Breast epithelium (tissue), 4 donors: Measurements from ENCODE around the gene CPNE5. TPM values are rescaled to one million over a fixed set of nuclear protein-coding genes. Genes with fewer than 3 reads are reported as not detected.

Experiments used
- DNase-seq, 2 donors: peaks; one replicate each; pipeline ENCODE4 v3.0.0-alpha.2; 2019; ENCODE audit warnings: low spot score in 2 of 2
- H3K27ac ChIP-seq, 2 donors: fragments of 200-600 bp; sonication (generic) in 1 of 2; one replicate each; pipeline ENCODE4 v1.5.1; 2016 to 2019; ENCODE audit warnings: mild to moderate bottlenecking in 1 of 2
- H3K27me3 ChIP-seq, 2 donors: fragments of 200-600 bp; sonication (generic) in 1 of 2; one replicate each; pipeline versions ENCODE4 v1.5.1 to v1.6.0; 2017 to 2019; ENCODE audit warnings: control low read depth in 1 of 2, mild to moderate bottlenecking in 1 of 2
- H3K36me3 ChIP-seq: fragments of 200-600 bp; one replicate; pipeline ENCODE4 v1.5.1; 2019
- H3K4me1 ChIP-seq, 2 donors: fragments of 200-600 bp; sonication (generic); one replicate each; pipeline ENCODE4 v1.5.1; 2016 to 2019; ENCODE audit warnings: control low read depth in 1 of 2
- H3K4me3 ChIP-seq, 3 donors: fragments of 200-600 bp; sonication (generic); 1 replicate in 2 of 3; 2 replicates in 1 of 3; pipeline ENCODE4 v1.5.1; 2016 to 2019; ENCODE audit warnings: mild to moderate bottlenecking in 3 of 3, moderate library complexity in 2 of 3
- H3K9me3 ChIP-seq, 2 donors: fragments of 200-600 bp; sonication (generic) in 1 of 2; one replicate each; pipeline ENCODE4 v1.5.1; 2016 to 2019; ENCODE audit warnings: control low read depth in 1 of 2
- POLR2A ChIP-seq: fragments of 450-650 bp; IDR thresholded peaks from one replicate; pipeline ENCODE4 v1.6.1; 2016; ENCODE audit warnings: antibody characterized with exemption, mild to moderate bottlenecking, moderate library complexity
- POLR2AphosphoS5 ChIP-seq, 3 donors: sonication (generic); formaldehyde crosslinking; IDR thresholded peaks; one replicate each; pipeline ENCODE4 v1.6.1; 2017; ENCODE audit warnings: antibody characterized with exemption in 3 of 3
- intact Hi-C: fragments of 100-400 bp; cut with DNase I; formaldehyde crosslinking; loops from one replicate; pipeline ENCODE4 v1.15.1; 2023; ENCODE audit warnings: low total_unique reads
- total RNA-seq, 3 donors: library from RNA; depleted of rRNA; stranded (reverse); fragments of >200 nt; gene quantifications; one replicate each; pipeline ENCODE4 v1.1.0, GENCODE V29; 2016
- TF ChIP-seq, protein P1 (sequence below), 3 donors: fragments of 450-650 bp; IDR thresholded peaks; one replicate each; pipeline ENCODE4 v1.5.1; 2016 to 2017; ENCODE audit warnings: antibody characterized with exemption in 3 of 3, mild to moderate bottlenecking in 3 of 3, moderate library complexity in 3 of 3

The CPNE5 gene
- total RNA-seq, 3 donors from 2014 or later = 0.96 to 5.2 (median 3.7) TPM

DNA sequence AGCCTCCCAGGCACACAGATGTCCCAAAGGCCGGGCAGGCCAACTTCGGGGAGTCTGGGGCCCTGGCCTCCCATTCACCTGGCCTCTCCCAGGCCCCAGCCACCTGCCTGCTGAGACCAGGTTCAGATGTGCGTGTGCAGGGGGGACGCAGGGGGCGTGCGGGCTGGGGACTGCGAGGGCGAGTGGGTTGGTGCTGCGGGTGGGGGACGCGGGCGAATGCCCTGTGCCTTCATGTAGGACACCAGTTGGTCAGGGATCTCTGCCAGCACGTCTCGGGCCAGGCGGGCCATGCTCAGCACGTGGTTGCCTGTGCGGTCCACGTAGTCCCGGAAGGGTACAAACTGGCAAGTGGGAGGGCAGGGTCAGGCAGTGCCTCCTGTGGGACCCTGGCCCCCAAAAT lies 97.1 kb downstream of the CPNE5 start:
- intact Hi-C loops = no loop called here
- H3K36me3 ChIP-seq = no peaks in the 10 kb centered on the region
- no peak for DNase-seq
- no peak overlapping the region for H3K4me3 ChIP-seq
- H3K27me3 ChIP-seq = no peaks in the 10 kb centered on the region
- H3K9me3 ChIP-seq = no peaks in the 10 kb centered on the region
- no peak overlapping the region for H3K27ac ChIP-seq
- TF ChIP-seq POLR2A = no peak
- TF ChIP-seq, protein P1, sequence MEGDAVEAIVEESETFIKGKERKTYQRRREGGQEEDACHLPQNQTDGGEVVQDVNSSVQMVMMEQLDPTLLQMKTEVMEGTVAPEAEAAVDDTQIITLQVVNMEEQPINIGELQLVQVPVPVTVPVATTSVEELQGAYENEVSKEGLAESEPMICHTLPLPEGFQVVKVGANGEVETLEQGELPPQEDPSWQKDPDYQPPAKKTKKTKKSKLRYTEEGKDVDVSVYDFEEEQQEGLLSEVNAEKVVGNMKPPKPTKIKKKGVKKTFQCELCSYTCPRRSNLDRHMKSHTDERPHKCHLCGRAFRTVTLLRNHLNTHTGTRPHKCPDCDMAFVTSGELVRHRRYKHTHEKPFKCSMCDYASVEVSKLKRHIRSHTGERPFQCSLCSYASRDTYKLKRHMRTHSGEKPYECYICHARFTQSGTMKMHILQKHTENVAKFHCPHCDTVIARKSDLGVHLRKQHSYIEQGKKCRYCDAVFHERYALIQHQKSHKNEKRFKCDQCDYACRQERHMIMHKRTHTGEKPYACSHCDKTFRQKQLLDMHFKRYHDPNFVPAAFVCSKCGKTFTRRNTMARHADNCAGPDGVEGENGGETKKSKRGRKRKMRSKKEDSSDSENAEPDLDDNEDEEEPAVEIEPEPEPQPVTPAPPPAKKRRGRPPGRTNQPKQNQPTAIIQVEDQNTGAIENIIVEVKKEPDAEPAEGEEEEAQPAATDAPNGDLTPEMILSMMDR (IDR thresholded peaks at IDR 0.05) = no peak
- no peak for TF ChIP-seq POLR2AphosphoS5 (IDR thresholded peaks at IDR 0.05)
- H3K4me1 ChIP-seq = no peaks in the 10 kb centered on the region

DNA sequence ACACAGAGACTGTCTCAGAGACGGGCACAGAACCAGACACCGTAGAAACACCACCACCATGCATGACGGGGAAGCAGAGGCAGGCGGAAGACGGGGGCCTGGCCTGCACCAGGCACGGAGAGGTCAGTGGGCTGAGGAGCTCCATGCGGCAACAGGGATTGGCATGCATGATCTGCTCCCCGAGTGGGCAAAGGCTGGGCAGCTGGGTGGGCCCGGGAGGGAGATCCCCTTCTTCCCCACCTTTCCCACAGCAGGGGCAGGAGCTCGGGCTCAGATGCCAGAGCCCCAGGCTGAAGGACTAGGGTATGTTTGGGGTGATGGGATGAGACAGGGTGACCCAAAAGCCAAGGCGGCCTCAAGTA lies 98.4 kb downstream of the CPNE5 start:
- H3K9me3 ChIP-seq = no peaks in the 10 kb centered on the region
- H3K27me3 ChIP-seq = no peaks in the 10 kb centered on the region
- no peak overlapping the region for H3K4me3 ChIP-seq
- intact Hi-C loops = no loop called here
- no peak for DNase-seq
- H3K36me3 ChIP-seq = no peaks in the 10 kb centered on the region
- no peak overlapping the region for H3K27ac ChIP-seq
- TF ChIP-seq, protein P1 (IDR thresholded peaks at IDR 0.05) = no peak
- TF ChIP-seq POLR2A = no peak
- TF ChIP-seq POLR2AphosphoS5 (IDR thresholded peaks at IDR 0.05) = no peak
- H3K4me1 ChIP-seq = peaks cover 2 to 4% of the 10 kb centered on the region in 2 donors

DNA sequence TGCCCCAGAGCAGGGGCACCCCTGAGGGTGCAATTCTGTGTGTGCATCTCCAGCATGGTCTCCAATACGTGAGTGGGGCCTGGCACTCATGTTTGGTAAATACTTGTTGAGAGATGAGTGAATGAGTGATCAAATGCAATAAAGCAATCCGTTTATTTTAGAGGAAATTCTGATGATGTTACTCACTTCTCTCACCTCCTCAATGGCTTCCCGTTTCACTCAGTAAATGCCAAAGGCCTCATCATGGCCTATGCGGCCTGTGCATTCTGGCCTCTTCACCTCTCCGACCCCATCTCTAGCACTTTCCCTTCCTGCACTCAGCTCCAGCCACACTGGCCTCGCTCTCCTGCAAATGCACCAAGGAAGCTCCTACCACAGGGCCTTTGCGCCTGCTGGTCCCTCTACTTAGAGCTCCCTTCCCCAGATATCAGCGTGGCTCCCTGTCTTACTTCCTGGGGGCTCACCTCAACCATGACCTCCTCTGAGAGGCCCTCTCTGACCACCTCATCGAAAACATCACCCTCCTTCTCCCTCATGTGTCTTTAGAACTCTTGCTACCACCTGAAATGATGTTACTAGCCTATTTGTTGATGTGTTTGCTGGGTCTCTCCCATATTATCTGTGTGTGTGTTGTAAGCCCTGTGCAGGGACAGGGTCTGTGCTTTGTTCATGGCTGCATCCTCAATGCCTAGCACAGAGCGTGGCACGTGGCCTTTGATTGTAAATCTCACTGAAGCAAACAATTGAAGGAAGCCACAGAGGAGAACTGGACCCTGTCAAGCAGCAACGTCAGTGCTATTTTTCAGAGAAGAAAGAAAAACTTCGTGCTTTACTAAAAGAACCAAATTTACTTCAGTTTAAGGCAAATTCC lies 99.1 kb downstream of the CPNE5 start:
- Histone ChIP-seq H3K27me3 (no peaks in the 10 kb centered on the region), H3K4me3 (no peak overlapping the region), H3K9me3 (no peaks in the 10 kb centered on the region), H3K27ac (peak overlapping the region in 1 of 2 donors; percentile 48), H3K36me3 (no peaks in the 10 kb centered on the region), H3K4me1 (peaks cover 5 to 8% of the 10 kb centered on the region in 2 donors)
- TF ChIP-seq, protein P1 (IDR thresholded peaks at IDR 0.05) = no peak
- TF ChIP-seq POLR2A (no peak), POLR2AphosphoS5 (IDR thresholded peaks at IDR 0.05) (no peak)
- no peak for DNase-seq
- intact Hi-C loops = no loop called here

DNA sequence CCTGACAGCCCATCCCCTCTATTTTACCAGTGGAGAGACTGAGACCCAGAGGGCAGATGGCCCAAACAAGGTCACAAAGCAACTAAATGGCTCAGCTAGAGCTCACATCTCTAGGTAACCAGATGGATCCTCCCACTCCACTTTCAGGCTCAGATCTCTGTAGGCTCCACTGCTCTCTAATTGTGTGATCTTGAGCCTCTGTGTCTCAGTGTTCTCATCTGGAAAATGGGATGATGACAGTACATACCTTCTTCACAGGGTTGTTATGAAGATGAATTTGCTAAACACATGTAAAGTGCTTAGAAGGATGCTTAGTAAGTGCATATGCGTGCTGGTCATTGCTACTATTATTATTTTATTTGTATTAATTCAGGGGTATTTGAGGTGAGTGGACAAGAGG lies 101.1 kb downstream of the CPNE5 start:
- TF ChIP-seq POLR2AphosphoS5 (IDR thresholded peaks at IDR 0.05) = no peak
- TF ChIP-seq, protein P1 (IDR thresholded peaks at IDR 0.05) = no peak
- TF ChIP-seq POLR2A = no peak
- no peaks in the 10 kb centered on the region for H3K9me3 ChIP-seq
- intact Hi-C loops = no loop called here
- H3K4me1 ChIP-seq = peaks cover 11% of the 10 kb centered on the region in 2 donors
- peak overlapping the region in 1 of 2 donors; percentile 19 for H3K27ac ChIP-seq
- no peaks in the 10 kb centered on the region for H3K36me3 ChIP-seq
- no peaks in the 10 kb centered on the region for H3K27me3 ChIP-seq
- no peak overlapping the region for H3K4me3 ChIP-seq
- no peak for DNase-seq

DNA sequence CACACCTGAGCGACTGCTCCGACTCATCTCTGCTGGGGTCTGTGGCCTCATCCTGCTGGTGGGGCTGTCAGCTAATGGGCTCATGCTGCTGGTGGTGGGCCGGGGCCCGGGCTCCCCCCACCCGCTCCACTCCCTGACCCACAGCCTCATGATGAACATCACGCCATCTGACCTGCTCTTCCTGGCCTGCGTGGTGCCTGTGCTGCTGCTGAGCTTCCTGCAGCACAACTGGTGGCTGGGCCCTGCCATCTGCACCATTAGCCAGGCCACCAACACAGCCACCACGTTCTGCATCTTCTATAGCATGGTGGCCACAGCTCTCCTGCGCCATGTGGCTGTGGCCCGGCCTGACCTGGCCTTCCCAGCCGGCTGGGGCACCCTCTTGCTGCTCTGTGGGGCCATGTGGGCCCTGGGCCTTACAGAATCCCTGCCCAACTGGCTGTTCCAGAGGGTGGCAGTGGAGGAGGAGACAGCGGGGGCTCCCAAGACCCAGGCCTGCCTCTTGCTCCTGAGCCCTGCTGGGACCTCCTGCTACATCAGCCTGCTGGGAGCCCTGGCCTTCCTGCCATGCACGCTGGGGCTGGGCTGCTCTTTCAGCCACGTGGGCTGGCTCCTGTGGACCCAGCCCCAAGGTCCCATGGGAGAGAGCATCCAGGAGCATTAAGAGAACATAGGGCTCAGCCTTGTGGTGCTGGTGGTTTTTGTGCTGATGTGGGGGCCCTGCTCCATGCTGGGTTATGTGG lies 102.0 kb downstream of the CPNE5 start:
- Histone ChIP-seq H3K9me3 (no peaks in the 10 kb centered on the region), H3K27ac (peak overlapping the region in 1 of 2 donors; percentile 12), H3K4me3 (no peak overlapping the region), H3K36me3 (no peaks in the 10 kb centered on the region), H3K27me3 (no peaks in the 10 kb centered on the region), H3K4me1 (peaks cover 11% of the 10 kb centered on the region in 2 donors)
- intact Hi-C loops = no loop called here
- TF ChIP-seq, protein P1 (IDR thresholded peaks at IDR 0.05) = no peak
- TF ChIP-seq POLR2A (no peak), POLR2AphosphoS5 (IDR thresholded peaks at IDR 0.05) (no peak)
- no peak for DNase-seq
